Measurements from ENCODE around the gene GLMN. TPM values are rescaled to one million over a fixed set of nuclear protein-coding genes. Genes with fewer than 3 reads are reported as not detected.
"Not testable (repeated sequence)": the region's sequence is repeated elsewhere in the genome, so short reads cannot be mapped to it uniquely, and the experiment has no call there.

The GLMN gene
- total RNA-seq, 1 donor from 2014 or later = 22.8 TPM

- Mint-ChIP-seq H3K36me3 (ENCODE audit: low read depth) (peaks cover 36% of the 10 kb centered on the region), H3K4me1 (no peaks in the 10 kb centered on the region), H3K27me3 (ENCODE audit: low read depth) (no peaks in the 10 kb centered on the region), H3K27ac (ENCODE audit: unreplicated experiment) (no peak overlapping the region), H3K4me3 (no peak overlapping the region), H3K9me3 (no peaks in the 10 kb centered on the region)
- no peak for TF ChIP-seq CTCF (conservative IDR thresholded peaks at IDR 0.05)
- no peak for DNase-seq (ENCODE audit: low read depth, low spot score)
Measured at GRCh38 chr1:92274939-92275338, 23.8 kb downstream of the GLMN start.

- no peaks in the 10 kb centered on the region for H3K4me1 Mint-ChIP-seq
- no peak for DNase-seq (ENCODE audit: low read depth, low spot score)
- peaks cover 27% of the 10 kb centered on the region for H3K36me3 Mint-ChIP-seq (ENCODE audit: low read depth)
- no peak overlapping the region for H3K27ac Mint-ChIP-seq (ENCODE audit: unreplicated experiment)
- H3K9me3 Mint-ChIP-seq = no peaks in the 10 kb centered on the region
- TF ChIP-seq CTCF (conservative IDR thresholded peaks at IDR 0.05) = no peak
- H3K4me3 Mint-ChIP-seq = no peak overlapping the region
- no peaks in the 10 kb centered on the region for H3K27me3 Mint-ChIP-seq (ENCODE audit: low read depth)
Measured at GRCh38 chr1:92273039-92273438, 25.7 kb downstream of the GLMN start.

GRCh38 chr1:92262516-92262915 lies 36.3 kb downstream of the GLMN start:
- Mint-ChIP-seq H3K4me1 (no peaks in the 10 kb centered on the region), H3K36me3 (ENCODE audit: low read depth) (peaks cover 18% of the 10 kb centered on the region), H3K9me3 (no peaks in the 10 kb centered on the region), H3K4me3 (no peak overlapping the region), H3K27ac (ENCODE audit: unreplicated experiment) (no peak overlapping the region), H3K27me3 (ENCODE audit: low read depth) (no peaks in the 10 kb centered on the region)
- DNase-seq (ENCODE audit: low read depth, low spot score) = no peak
- TF ChIP-seq CTCF (conservative IDR thresholded peaks at IDR 0.05) = no peak

- H3K27me3 Mint-ChIP-seq (ENCODE audit: low read depth) = no peaks in the 10 kb centered on the region
- TF ChIP-seq CTCF (conservative IDR thresholded peaks at IDR 0.05) = no peak
- peaks cover 8% of the 10 kb centered on the region for H3K9me3 Mint-ChIP-seq
- H3K27ac Mint-ChIP-seq (ENCODE audit: unreplicated experiment) = no peak overlapping the region
- no peak for DNase-seq (ENCODE audit: low read depth, low spot score)
- no peak overlapping the region for H3K4me3 Mint-ChIP-seq
- peaks cover 48% of the 10 kb centered on the region for H3K36me3 Mint-ChIP-seq (ENCODE audit: low read depth)
- H3K4me1 Mint-ChIP-seq = no peaks in the 10 kb centered on the region
Measured at GRCh38 chr1:92259350-92259749, 39.4 kb downstream of the GLMN start.

GRCh38 chr1:92254714-92255113 lies 44.1 kb downstream of the GLMN start:
- H3K9me3 Mint-ChIP-seq; H3K27me3 Mint-ChIP-seq (ENCODE audit: low read depth); H3K4me3 Mint-ChIP-seq; DNase-seq (ENCODE audit: low read depth, low spot score); H3K27ac Mint-ChIP-seq (ENCODE audit: unreplicated experiment); H3K4me1 Mint-ChIP-seq: not testable (repeated sequence)
- H3K36me3 Mint-ChIP-seq (ENCODE audit: low read depth) = peaks cover 55% of the 10 kb centered on the region

- Mint-ChIP-seq H3K9me3 (no peaks in the 10 kb centered on the region), H3K36me3 (ENCODE audit: low read depth) (peaks cover under 1% of the 10 kb centered on the region)
Measured at GRCh38 chr1:92244376-92244775, 54.4 kb downstream of the GLMN start.

More at GRCh38 chr1:92244376-92244775, 54.4 kb downstream of the GLMN start:
- Mint-ChIP-seq H3K4me3 (no peak overlapping the region), H3K27ac (ENCODE audit: unreplicated experiment) (no peak overlapping the region), H3K4me1 (peaks cover 4% of the 10 kb centered on the region), H3K27me3 (ENCODE audit: low read depth) (no peaks in the 10 kb centered on the region)
- DNase-seq (ENCODE audit: low read depth, low spot score) = no peak
- no peak for TF ChIP-seq CTCF (conservative IDR thresholded peaks at IDR 0.05)
